T-cell (primary cell): ENCODE results near the gene LSM12. TPM values are rescaled to one million over a fixed set of nuclear protein-coding genes. Genes with fewer than 3 reads are reported as not detected.
A peak's percentile ranks its signal among the peaks of the same experiment; 100 is the strongest.
"Not testable (repeated sequence)": the region's sequence is repeated elsewhere in the genome, so short reads cannot be mapped to it uniquely, and the experiment has no call there.

Experiments used
- ATAC-seq, 4 experiments: fragments of 200-7000 bp in 3 of 4; fragments of 150-1000 bp in 1 of 4; cut with Tn5 transposase; replicated peaks in 1 of 4; 1 replicate in 3 of 4; 2 replicates in 1 of 4; pipeline ENCODE4 v1.10.0; 2021; ENCODE audit warnings: moderate library complexity in 3 of 4, mild to moderate bottlenecking in 2 of 4, moderate number of reproducible peaks in 1 of 4
- CTCF ChIA-PET, 2 donors: fragments of 300-600 bp; sonication (Branson Sonifier 250); formaldehyde crosslinking; loops; one replicate each; lab custom pipeline; 2022; ENCODE audit warnings: antibody characterized with exemption in 2 of 2; lab: Charles Lee
- POLR2A ChIA-PET, 2 donors: fragments of 300-600 bp; sonication (Branson Sonifier 250); formaldehyde crosslinking; loops; one replicate each; lab custom pipeline; 2022; ENCODE audit warnings: antibody characterized with exemption in 2 of 2; lab: Charles Lee
- DNase-seq, 35 experiments: peaks; one replicate each; pipeline versions ENCODE4 v3.0.0 to v3.0.0-alpha.2; 2013 to 2023
- H3K27ac ChIP-seq: one replicate; pipeline ENCODE4 v1.5.1; 2013; ENCODE audit warnings: low read length
- H3K27me3 ChIP-seq, 2 experiments: replicated peaks in 1 of 2; 1 replicate in 1 of 2; 2 replicates in 1 of 2; pipeline versions ENCODE4 v1.6.1 to v1.7.0; 2013; ENCODE audit warnings: low read length in 1 of 2, mixed read lengths in 1 of 2; ENCODE audit not compliant: control insufficient read depth in 2 of 2, insufficient read depth in 2 of 2; ENCODE audit errors: extremely low read depth in 1 of 2
- H3K36me3 ChIP-seq, 2 donors: 1 replicate in 1 of 2; 2 replicates in 1 of 2; pipeline versions ENCODE4 v1.6.1 to v1.7.0; 2013; ENCODE audit warnings: low read length in 1 of 2; ENCODE audit not compliant: control insufficient read depth in 2 of 2, insufficient read depth in 1 of 2; ENCODE audit errors: extremely low read depth in 1 of 2
- H3K4me1 ChIP-seq, 2 experiments: 1 replicate in 1 of 2; 2 replicates in 1 of 2; pipeline versions ENCODE4 v1.6.1 to v1.7.0; 2013; ENCODE audit warnings: low read length in 2 of 2, mixed read lengths in 1 of 2; ENCODE audit not compliant: insufficient read depth in 2 of 2, control insufficient read depth in 1 of 2; ENCODE audit errors: extremely low read depth in 1 of 2
- H3K4me3 ChIP-seq, 2 donors: 1 replicate in 1 of 2; 2 replicates in 1 of 2; pipeline versions ENCODE4 v1.5.1 to v1.7.0; 2013; ENCODE audit warnings: mild to moderate bottlenecking in 2 of 2, low read length in 1 of 2, moderate library complexity in 1 of 2; ENCODE audit not compliant: control insufficient read depth in 1 of 2; ENCODE audit errors: extremely low read depth in 1 of 2
- H3K9me3 ChIP-seq: 2 replicates; pipeline ENCODE4 v1.7.0; 2013
- H3K27ac Mint-ChIP-seq, 2 donors: one replicate each; pipeline ENCODE4 v1.8.0; 2020 to 2021; ENCODE audit warnings: mild to moderate bottlenecking in 2 of 2, mixed read lengths in 2 of 2
- H3K27me3 Mint-ChIP-seq, 2 donors: one replicate each; pipeline ENCODE4 v1.8.0; 2021 to 2022; ENCODE audit warnings: mixed read lengths in 2 of 2
- H3K36me3 Mint-ChIP-seq: one replicate; pipeline ENCODE4 v1.8.0; 2021; ENCODE audit warnings: mixed read lengths
- H3K4me1 Mint-ChIP-seq, 3 donors: one replicate each; pipeline ENCODE4 v1.8.0; 2020 to 2022; ENCODE audit warnings: mixed read lengths in 3 of 3, mild to moderate bottlenecking in 1 of 3
- H3K4me3 Mint-ChIP-seq, 3 donors: one replicate each; pipeline ENCODE4 v1.8.0; 2020 to 2022; ENCODE audit warnings: mild to moderate bottlenecking in 3 of 3, mixed read lengths in 3 of 3, moderate library complexity in 3 of 3
- H3K9me3 Mint-ChIP-seq, 3 donors: one replicate each; pipeline ENCODE4 v1.8.0; 2020 to 2022; ENCODE audit warnings: mixed read lengths in 3 of 3
- WGBS: methylation state at CpG from one replicate; pipeline ENCODE4 v1.1.5; 2013; ENCODE audit warnings: missing lambda C conversion rate; ENCODE audit not compliant: insufficient coverage; 5-methylcytosine and 5-hydroxymethylcytosine counted together
- total RNA-seq, 35 experiments: library from RNA in 6 of 35; stranded (reverse) in 6 of 35; fragments of 120-200 nt in 1 of 35; gene quantifications; one replicate each; pipeline versions ENCODE4 v1.2.1 to v1.2.4 and lab custom pipeline; 2013 to 2026

The LSM12 gene
- total RNA-seq, 5 donors from 2014 or later (not counting 1 experiment from before 2014, with no cell fraction given): 29.4 to 39.0 (median 37.1) TPM

DNA sequence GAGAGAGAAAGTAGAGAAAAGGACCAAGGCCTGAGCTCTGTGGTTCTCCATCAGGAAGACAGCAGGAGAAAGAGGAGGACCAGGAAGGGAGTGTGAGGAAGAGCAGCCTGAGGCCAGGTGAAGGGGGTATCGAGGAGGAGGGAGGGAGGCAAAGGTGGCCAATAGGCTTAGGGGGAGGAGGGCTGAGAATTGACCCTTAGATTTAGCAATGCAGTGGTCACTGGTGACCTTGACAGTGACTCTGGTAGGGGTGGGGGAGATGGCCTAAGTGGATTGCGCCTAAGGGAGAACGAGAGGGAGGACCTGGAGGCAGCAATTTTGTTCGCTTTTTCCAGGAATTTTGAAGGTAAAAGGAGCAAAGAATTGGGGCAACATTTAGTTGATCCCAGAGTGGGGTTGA, 67.4 kb downstream of the LSM12 start:
- H3K4me3 Mint-ChIP-seq: no peak overlapping the region
- CTCF ChIA-PET: interaction anchor here in 1 of 2 donors (0.6 kb wide), 1 partner anchor 19 kb away, joined by 3 read pairs; no protein-coding TSS in a partner anchor

DNA sequence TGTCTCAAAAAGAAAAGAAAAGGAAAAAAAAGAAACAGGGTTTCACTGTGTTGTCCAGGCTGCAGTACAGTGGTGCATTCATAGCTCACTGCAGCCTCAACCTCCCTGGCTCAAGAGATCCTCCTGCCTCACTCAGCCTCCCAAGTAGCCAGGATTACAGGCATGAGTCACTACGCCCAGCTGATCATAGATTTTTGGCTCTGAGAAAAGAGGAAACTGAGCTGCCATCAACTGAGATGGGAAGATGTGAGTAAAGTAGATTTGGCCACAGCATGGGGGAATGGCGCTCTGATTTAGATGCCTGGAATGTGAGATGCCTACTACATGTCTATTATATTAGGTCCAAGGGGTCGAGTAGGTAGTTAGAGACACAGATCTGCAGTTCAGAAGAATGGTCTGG, 67.9 kb downstream of the LSM12 start:
- DNase-seq: no peak
- no peak overlapping the region for H3K4me3 Mint-ChIP-seq
- H3K4me3 ChIP-seq: no peak overlapping the region
- H3K36me3 ChIP-seq: no peaks in the 10 kb centered on the region
- CTCF ChIA-PET: interaction anchor here in 1 of 2 donors (0.6 kb wide), 1 partner anchor 19 kb away, joined by 3 read pairs; no protein-coding TSS in a partner anchor
- H3K27me3 ChIP-seq: peaks cover 0 to 53% of the 10 kb centered on the region in 2 experiments
- peaks cover 0 to 8% (median 0%) of the 10 kb centered on the region in 3 donors for H3K4me1 Mint-ChIP-seq
- POLR2A ChIA-PET: interaction anchor here (0.6 kb wide), 2 partner anchors 13 to 144 kb away, joined by 3 to 4 read pairs; no protein-coding TSS in a partner anchor
- no peak for ATAC-seq
- no peaks in the 10 kb centered on the region for H3K9me3 ChIP-seq
- H3K4me1 ChIP-seq: peaks cover 0 to 9% of the 10 kb centered on the region in 2 experiments
- no peaks in the 10 kb centered on the region for H3K9me3 Mint-ChIP-seq
- H3K27ac ChIP-seq: no peak overlapping the region
- H3K27ac Mint-ChIP-seq: no peak overlapping the region
- no peaks in the 10 kb centered on the region for H3K36me3 Mint-ChIP-seq
- H3K27me3 Mint-ChIP-seq: peaks cover 7 to 19% of the 10 kb centered on the region in 2 donors
- 100% methylated on average over 1 of the region's 3 CpGs for WGBS

More for the DNA sequence above, 67.4 kb downstream of the LSM12 start:
- no peak overlapping the region for H3K27ac Mint-ChIP-seq
- ATAC-seq (no peak), DNase-seq (no peak)
- 91% methylated on average over 4 of the region's 4 CpGs for WGBS
- H3K4me1 Mint-ChIP-seq: peaks cover 0 to 9% (median 0%) of the 10 kb centered on the region in 3 donors
- Histone ChIP-seq H3K9me3 (no peaks in the 10 kb centered on the region), H3K27me3 (peaks cover 0 to 49% of the 10 kb centered on the region in 2 experiments), H3K4me3 (no peak overlapping the region), H3K4me1 (peaks cover 0 to 9% of the 10 kb centered on the region in 2 experiments), H3K36me3 (no peaks in the 10 kb centered on the region), H3K27ac (no peak overlapping the region)
- H3K9me3 Mint-ChIP-seq: no peaks in the 10 kb centered on the region
- H3K27me3 Mint-ChIP-seq: peaks cover 7 to 19% of the 10 kb centered on the region in 2 donors
- H3K36me3 Mint-ChIP-seq: no peaks in the 10 kb centered on the region
- POLR2A ChIA-PET: interaction anchor here (0.6 to 0.8 kb wide), 3 partner anchors 8 to 143 kb away, joined by 3 to 4 read pairs (median 3); no protein-coding TSS in a partner anchor

DNA sequence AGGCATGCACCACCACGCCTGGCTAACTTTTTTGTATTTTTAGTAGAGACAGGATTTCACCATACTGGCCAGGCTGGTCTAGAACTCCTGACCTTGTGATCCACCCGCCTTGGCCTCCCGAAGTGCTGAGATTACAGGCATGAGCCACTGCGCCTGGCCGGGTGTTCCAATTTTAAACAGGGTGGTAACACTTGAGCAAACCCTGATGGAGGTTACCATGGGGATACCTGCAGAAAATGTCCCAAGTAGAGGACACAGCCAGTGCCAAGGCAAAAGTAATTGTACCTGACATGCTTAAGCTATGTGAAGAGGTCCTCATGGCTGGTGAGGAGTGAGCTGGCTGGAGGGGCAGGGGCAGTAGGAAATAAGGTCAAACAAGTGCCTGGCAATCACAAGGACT, 69.3 kb downstream of the LSM12 start:
- H3K4me3 Mint-ChIP-seq, POLR2A ChIA-PET, DNase-seq, H3K9me3 ChIP-seq, H3K4me3 ChIP-seq, H3K36me3 ChIP-seq, H3K4me1 Mint-ChIP-seq, H3K27ac Mint-ChIP-seq, H3K9me3 Mint-ChIP-seq, H3K27ac ChIP-seq, H3K4me1 ChIP-seq, H3K36me3 Mint-ChIP-seq, ATAC-seq: not testable (repeated sequence)
- WGBS: 91% methylated on average over 4 of the region's 5 CpGs
- peaks cover 7 to 19% of the 10 kb centered on the region in 2 donors for H3K27me3 Mint-ChIP-seq
- peaks cover 0 to 60% of the 10 kb centered on the region in 2 experiments for H3K27me3 ChIP-seq
- CTCF ChIA-PET: interaction anchor here in 1 of 2 donors (0.7 kb wide), 1 partner anchor 119 kb away, joined by 3 read pairs; no protein-coding TSS in a partner anchor

DNA sequence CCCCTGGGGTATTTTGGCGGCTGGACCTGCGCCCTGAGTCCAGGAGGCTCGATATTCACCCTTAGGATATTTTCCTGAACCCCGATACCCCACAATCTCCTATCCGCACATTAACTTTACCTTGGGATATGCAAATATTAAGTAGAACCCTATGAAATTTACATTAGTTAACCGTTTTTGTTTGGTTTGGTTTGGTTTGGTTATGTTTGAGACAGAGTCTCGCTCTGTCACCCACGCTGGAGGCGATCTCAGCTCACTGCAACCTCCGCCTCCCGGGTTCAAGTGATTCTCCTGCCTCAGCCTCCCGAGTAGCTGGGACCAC, 71.4 kb downstream of the LSM12 start:
- H3K4me3 Mint-ChIP-seq: no peak overlapping the region
- no CpG with 5 or more reads among the region's 12 CpGs for WGBS
- ATAC-seq: no peak
- Histone ChIP-seq H3K4me3 (no peak overlapping the region), H3K36me3 (no peaks in the 10 kb centered on the region), H3K4me1 (peaks cover 0 to 9% of the 10 kb centered on the region in 2 experiments), H3K9me3 (no peaks in the 10 kb centered on the region), H3K27me3 (peaks cover 0 to 50% of the 10 kb centered on the region in 2 experiments), H3K27ac (no peak overlapping the region)
- peaks cover 7 to 19% of the 10 kb centered on the region in 2 donors for H3K27me3 Mint-ChIP-seq
- no peak for DNase-seq
- no peaks in the 10 kb centered on the region for H3K9me3 Mint-ChIP-seq
- POLR2A ChIA-PET: no interaction called here
- no peak overlapping the region for H3K27ac Mint-ChIP-seq
- no peaks in the 10 kb centered on the region for H3K36me3 Mint-ChIP-seq
- CTCF ChIA-PET: interaction anchor here in 1 of 2 donors (0.7 kb wide), 1 partner anchor 86 kb away, joined by 3 read pairs; no protein-coding TSS in a partner anchor
- peaks cover 0 to 8% (median 0%) of the 10 kb centered on the region in 3 donors for H3K4me1 Mint-ChIP-seq

DNA sequence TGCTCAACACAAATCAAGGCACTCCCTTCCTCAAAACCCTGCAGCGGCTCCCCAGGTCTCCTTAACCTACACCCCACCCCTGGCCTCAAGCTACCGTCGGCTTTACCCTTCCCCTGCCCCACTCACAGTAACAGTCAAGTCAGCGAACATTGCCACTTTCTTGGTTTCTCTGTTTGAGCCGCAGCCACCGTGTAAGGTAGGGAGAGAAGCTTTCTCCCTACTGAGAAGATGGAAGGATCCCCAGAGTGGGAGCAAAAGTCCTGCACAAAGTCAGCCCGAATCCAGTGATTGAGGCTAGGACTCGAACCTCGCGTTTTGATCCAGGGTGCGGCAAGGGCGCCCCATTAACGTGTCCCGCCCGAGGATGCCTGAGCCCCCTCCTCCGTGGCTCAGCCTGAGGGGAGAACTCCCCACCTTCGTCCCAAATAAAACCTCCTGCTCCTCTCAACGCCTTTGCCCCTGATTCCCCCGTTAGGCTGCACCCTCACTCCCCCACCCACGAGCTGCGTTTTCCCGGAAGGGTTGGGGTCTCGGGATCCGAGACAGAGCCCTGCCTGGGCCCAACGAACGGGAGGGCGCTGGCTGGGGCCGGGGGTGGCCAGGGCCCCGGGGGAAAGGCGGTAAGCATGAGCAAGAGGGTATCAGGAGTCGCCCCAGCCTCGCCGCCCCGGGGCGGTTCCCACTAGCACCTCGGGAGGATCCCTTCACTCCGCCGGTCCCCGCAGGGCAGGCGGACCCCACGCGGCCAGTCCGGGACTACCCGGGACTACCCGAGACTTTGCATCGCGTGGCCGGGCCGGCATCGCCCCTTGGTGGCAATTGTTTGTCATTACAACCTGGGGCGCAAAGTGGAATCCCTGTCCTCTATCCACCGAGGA, 72.0 kb downstream of the LSM12 start:
- H3K9me3 Mint-ChIP-seq: no peaks in the 10 kb centered on the region
- H3K36me3 ChIP-seq: no peaks in the 10 kb centered on the region

DNA sequence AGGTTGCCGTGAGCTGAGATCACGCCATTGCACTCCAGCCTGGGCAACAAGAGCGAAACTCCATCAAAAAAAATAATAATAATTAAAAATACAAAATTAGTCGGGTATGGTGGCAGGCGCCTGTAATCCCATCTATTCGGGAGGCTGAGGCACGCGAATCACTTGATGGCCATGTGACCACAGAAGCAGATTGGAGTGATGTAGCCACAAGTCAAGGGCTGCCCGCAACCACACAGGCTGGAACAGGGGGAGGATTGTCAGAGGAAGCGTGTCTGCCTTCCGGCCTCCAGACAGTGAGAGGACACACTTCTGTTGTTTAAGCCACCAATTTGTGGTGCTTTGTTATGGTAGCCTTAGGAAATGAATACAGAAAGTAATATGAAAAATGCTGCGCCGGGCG, 73.8 kb downstream of the LSM12 start:
- no peaks in the 10 kb centered on the region for H3K9me3 Mint-ChIP-seq
- peaks cover 0 to 8% (median 0%) of the 10 kb centered on the region in 3 donors for H3K4me1 Mint-ChIP-seq
- Histone ChIP-seq H3K9me3 (no peaks in the 10 kb centered on the region), H3K36me3 (no peaks in the 10 kb centered on the region), H3K4me1 (peaks cover 0 to 9% of the 10 kb centered on the region in 2 experiments), H3K27me3 (peaks cover 2 to 43% of the 10 kb centered on the region in 2 experiments), H3K4me3 (no peak overlapping the region), H3K27ac (no peak overlapping the region)
- peaks cover 12 to 28% of the 10 kb centered on the region in 2 donors for H3K27me3 Mint-ChIP-seq
- CTCF ChIA-PET: no interaction called here
- H3K36me3 Mint-ChIP-seq: no peaks in the 10 kb centered on the region
- WGBS: 93% methylated on average over 7 of the region's 14 CpGs
- H3K4me3 Mint-ChIP-seq: no peak overlapping the region
- POLR2A ChIA-PET: no interaction called here
- no peak overlapping the region for H3K27ac Mint-ChIP-seq
- DNase-seq: no peak
- ATAC-seq: no peak

More for the DNA sequence above, 72.0 kb downstream of the LSM12 start:
- H3K27ac Mint-ChIP-seq: no peak overlapping the region
- no peaks in the 10 kb centered on the region for H3K9me3 ChIP-seq
- H3K4me1 Mint-ChIP-seq: peaks cover 0 to 8% (median 0%) of the 10 kb centered on the region in 3 donors
- peaks cover 0 to 48% of the 10 kb centered on the region in 2 experiments for H3K27me3 ChIP-seq
- peak overlapping the region in 1 of 2 donors; percentile 26 for H3K4me3 ChIP-seq
- H3K4me3 Mint-ChIP-seq: peak overlapping the region in 1 of 3 donors; percentile 13
- H3K27me3 Mint-ChIP-seq: peaks cover 7 to 19% of the 10 kb centered on the region in 2 donors
- ATAC-seq (peak; percentile 52 to 94 (median 89)), DNase-seq (peak; percentile 22 to 78 (median 55))
- H3K36me3 Mint-ChIP-seq: no peaks in the 10 kb centered on the region
- 12% methylated on average over 40 of the region's 52 CpGs for WGBS
- CTCF ChIA-PET: interaction anchor here in 1 of 2 donors (1.7 kb wide), 1 partner anchor 51 kb away, joined by 11 read pairs; the partner anchor contains the start of gene PPY
- POLR2A ChIA-PET: no interaction called here
- peaks cover 0 to 9% of the 10 kb centered on the region in 2 experiments for H3K4me1 ChIP-seq
- H3K27ac ChIP-seq: no peak overlapping the region
